K562 (cell line): ENCODE results near the gene CCDC9. TPM values are rescaled to one million over a fixed set of nuclear protein-coding genes. Genes with fewer than 3 reads are reported as not detected.

Source experiments
- BHLHE40 ChIP-seq: IDR thresholded peaks from 2 replicates; pipeline ENCODE4 v1.6.1; 2011; ENCODE audit warnings: low read length, improper control_type of control experiment
- EP300 ChIP-seq: IDR thresholded peaks from 2 replicates; pipeline ENCODE4 v1.6.1; 2012; ENCODE audit warnings: low read length, improper control_type of control experiment
- GABPA ChIP-seq: fragments of 200-800 bp; sonication (Bioruptor generic); conservative IDR thresholded peaks from 2 replicates; pipeline ENCODE4 v1.6.1; 2016; ENCODE audit warnings: low read depth, missing genetic modification characterization, missing compliant biosample characterization
- GATAD2B ChIP-seq: fragments of 450-650 bp; IDR thresholded peaks from 2 replicates; pipeline ENCODE4 v1.6.1; 2017; ENCODE audit warnings: mild to moderate bottlenecking, borderline replicate concordance
- MTA3 ChIP-seq: fragments of 450-650 bp; formaldehyde crosslinking; IDR thresholded peaks from 2 replicates; pipeline ENCODE4 v1.6.1; 2017; ENCODE audit warnings: mild to moderate bottlenecking, borderline replicate concordance
- PHTF2 ChIP-seq: fragments of 250-450 bp; sonication (Bioruptor Pico); IDR thresholded peaks from 2 replicates; pipeline ENCODE4 v1.5.0; 2021; ENCODE audit warnings: mild to moderate bottlenecking
- SAFB ChIP-seq: fragments of 200-400 bp; formaldehyde crosslinking; IDR thresholded peaks from 2 replicates; pipeline ENCODE4 v1.6.1; 2017; ENCODE audit warnings: low read depth, low read length, borderline replicate concordance
- TAL1 ChIP-seq: fragments of 450-650 bp; IDR thresholded peaks from 2 replicates; pipeline ENCODE4 v1.6.1; 2016; ENCODE audit warnings: mild to moderate bottlenecking
- ZNF347 ChIP-seq: fragments of 450-650 bp; formaldehyde crosslinking; IDR thresholded peaks from 2 replicates; pipeline ENCODE4 v1.4.0; 2020; ENCODE audit warnings: low read depth, mild to moderate bottlenecking, moderate library complexity
- ZNF764 ChIP-seq: fragments of 250-450 bp; sonication (Bioruptor Pico); IDR thresholded peaks from 2 replicates; pipeline ENCODE4 v1.4.0; 2020; ENCODE audit warnings: low read depth, mild to moderate bottlenecking, moderate library complexity
- polyA plus RNA-seq, 8 experiments: library from polyadenylated mRNA; depleted of rRNA in 4 of 8; stranded (reverse) in 5 of 8; unstranded in 3 of 8; fragments of >200 nt; fragmentation: Nextera tagmentation in 2 of 8; fragmentation: Illumina TruSeq in 1 of 8; extraction: Ambion mirVana in 2 of 8; extraction: Trizol in 1 of 8; gene quantifications; 2 replicates each; pipeline versions ENCODE4 v1.2.1 to v1.2.3, GENCODE V29; 2011 to 2014; ENCODE audit warnings: inconsistent platforms in 1 of 8, missing spikeins in 1 of 8
- total RNA-seq, 7 experiments: library from RNA; depleted of rRNA in 6 of 7; stranded (reverse); fragments of >200 nt in 6 of 7; fragmentation: Illumina TruSeq in 2 of 7; extraction: Trizol in 2 of 7; gene quantifications; 2 replicates each; pipeline versions ENCODE4 v1.2.1 to v1.2.3, GENCODE V29; 2011 to 2021; ENCODE audit warnings: low replicate concordance in 1 of 7
- TF ChIP-seq, protein P1 (sequence below): fragments of 250-450 bp; sonication (Bioruptor Pico); IDR thresholded peaks from 2 replicates; pipeline ENCODE4 v1.5.1; 2021; ENCODE audit warnings: mild to moderate bottlenecking
- TF ChIP-seq, protein P2 (sequence below): IDR thresholded peaks from 2 replicates; pipeline ENCODE4 v1.6.1; 2011; ENCODE audit warnings: borderline replicate concordance, low read depth, mild to moderate bottlenecking, moderate library complexity, low read length; ENCODE audit not compliant: insufficient read depth, poor library complexity, severe bottlenecking
- TF ChIP-seq, protein P3 (sequence below): sonication (generic); IDR thresholded peaks from 2 replicates; pipeline ENCODE4 v1.6.1; 2016
- TF ChIP-seq, protein P4 (sequence below), 2 experiments: fragments of 450-650 bp; IDR thresholded peaks; 2 replicates each; pipeline ENCODE4 v1.6.1; 2016; ENCODE audit warnings: mild to moderate bottlenecking in 2 of 2, borderline replicate concordance in 1 of 2, low read depth in 1 of 2, moderate library complexity in 1 of 2

Gene CCDC9
- total and polyA plus RNA-seq, 9 of the 15 experiments (the other 6 are each of a cell fraction or from before 2014, with no cell fraction given): 0.23 to 38.6 (median 8.4) TPM

DNA sequence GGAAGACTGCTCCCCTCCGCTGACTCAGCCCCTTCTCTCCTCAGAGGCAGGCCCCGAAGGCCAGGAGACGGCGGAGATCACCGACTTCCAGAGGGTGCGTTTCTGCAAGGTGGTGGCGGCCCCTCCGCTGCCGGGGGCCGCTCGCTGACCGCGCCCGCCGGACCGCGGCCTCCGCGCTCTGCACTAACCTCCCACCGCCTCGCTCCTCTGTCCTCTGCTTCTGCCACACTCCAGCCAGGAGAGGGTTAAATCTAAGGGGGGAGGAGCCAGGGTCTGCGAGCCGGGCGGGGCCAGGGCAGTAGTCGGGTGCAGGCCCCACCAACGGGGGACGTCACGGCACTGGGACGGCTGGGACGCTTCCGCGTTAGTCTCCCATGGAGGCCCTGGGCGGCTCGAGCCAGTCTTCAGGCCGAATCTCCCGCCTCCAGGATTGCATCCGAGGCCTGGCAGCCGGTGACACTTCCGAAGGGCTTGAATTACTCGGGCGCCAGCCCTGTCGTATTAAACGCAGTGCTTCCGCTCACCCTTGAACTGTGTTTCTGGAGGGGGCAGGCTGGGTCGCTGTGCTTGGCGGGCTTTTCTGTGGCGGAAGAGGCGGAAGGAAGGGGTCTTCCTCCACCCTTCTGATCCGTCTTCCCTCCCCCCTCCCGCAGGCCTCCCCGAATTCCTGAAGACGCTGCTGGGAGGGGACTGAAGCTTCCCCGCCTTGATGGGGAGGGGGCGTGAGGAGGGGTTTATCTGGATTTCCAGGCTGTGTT is 17.2 kb downstream of the CCDC9 start (continued):
- TF ChIP-seq, protein P1, sequence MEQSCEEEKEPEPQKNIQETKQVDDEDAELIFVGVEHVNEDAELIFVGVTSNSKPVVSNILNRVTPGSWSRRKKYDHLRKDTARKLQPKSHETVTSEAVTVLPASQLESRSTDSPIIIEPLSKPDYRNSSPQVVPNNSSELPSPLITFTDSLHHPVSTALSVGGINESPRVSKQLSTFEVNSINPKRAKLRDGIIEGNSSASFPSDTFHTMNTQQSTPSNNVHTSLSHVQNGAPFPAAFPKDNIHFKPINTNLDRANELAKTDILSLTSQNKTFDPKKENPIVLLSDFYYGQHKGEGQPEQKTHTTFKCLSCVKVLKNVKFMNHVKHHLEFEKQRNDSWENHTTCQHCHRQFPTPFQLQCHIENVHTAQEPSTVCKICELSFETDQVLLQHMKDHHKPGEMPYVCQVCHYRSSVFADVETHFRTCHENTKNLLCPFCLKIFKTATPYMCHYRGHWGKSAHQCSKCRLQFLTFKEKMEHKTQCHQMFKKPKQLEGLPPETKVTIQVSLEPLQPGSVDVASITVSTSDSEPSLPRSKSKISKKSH (CRISPR knock-in tag): no peak
- TF ChIP-seq ZNF347 (CRISPR knock-in tag) (no peak), ZNF764 (CRISPR knock-in tag) (0 out of 2 replicates have a peak, but pooled peaks have one; percentile 17), MTA3 (peak; percentile 80), EP300 (peak; percentile 3; the same call in 1 of the 2 replicates), PHTF2 (CRISPR knock-in tag) (no peak), GABPA (no peak; the same call in 1 of the 2 replicates), TAL1 (no peak), BHLHE40 (peak; percentile 76), SAFB (no peak), GATAD2B (peak; percentile 75; the same call in 1 of the 2 replicates)
- TF ChIP-seq, protein P2, sequence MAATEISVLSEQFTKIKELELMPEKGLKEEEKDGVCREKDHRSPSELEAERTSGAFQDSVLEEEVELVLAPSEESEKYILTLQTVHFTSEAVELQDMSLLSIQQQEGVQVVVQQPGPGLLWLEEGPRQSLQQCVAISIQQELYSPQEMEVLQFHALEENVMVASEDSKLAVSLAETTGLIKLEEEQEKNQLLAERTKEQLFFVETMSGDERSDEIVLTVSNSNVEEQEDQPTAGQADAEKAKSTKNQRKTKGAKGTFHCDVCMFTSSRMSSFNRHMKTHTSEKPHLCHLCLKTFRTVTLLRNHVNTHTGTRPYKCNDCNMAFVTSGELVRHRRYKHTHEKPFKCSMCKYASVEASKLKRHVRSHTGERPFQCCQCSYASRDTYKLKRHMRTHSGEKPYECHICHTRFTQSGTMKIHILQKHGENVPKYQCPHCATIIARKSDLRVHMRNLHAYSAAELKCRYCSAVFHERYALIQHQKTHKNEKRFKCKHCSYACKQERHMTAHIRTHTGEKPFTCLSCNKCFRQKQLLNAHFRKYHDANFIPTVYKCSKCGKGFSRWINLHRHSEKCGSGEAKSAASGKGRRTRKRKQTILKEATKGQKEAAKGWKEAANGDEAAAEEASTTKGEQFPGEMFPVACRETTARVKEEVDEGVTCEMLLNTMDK: no peak
- TF ChIP-seq, protein P3, sequence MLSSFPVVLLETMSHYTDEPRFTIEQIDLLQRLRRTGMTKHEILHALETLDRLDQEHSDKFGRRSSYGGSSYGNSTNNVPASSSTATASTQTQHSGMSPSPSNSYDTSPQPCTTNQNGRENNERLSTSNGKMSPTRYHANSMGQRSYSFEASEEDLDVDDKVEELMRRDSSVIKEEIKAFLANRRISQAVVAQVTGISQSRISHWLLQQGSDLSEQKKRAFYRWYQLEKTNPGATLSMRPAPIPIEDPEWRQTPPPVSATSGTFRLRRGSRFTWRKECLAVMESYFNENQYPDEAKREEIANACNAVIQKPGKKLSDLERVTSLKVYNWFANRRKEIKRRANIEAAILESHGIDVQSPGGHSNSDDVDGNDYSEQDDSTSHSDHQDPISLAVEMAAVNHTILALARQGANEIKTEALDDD: no peak; the same call in 1 of the 2 replicates
- TF ChIP-seq, protein P4, sequence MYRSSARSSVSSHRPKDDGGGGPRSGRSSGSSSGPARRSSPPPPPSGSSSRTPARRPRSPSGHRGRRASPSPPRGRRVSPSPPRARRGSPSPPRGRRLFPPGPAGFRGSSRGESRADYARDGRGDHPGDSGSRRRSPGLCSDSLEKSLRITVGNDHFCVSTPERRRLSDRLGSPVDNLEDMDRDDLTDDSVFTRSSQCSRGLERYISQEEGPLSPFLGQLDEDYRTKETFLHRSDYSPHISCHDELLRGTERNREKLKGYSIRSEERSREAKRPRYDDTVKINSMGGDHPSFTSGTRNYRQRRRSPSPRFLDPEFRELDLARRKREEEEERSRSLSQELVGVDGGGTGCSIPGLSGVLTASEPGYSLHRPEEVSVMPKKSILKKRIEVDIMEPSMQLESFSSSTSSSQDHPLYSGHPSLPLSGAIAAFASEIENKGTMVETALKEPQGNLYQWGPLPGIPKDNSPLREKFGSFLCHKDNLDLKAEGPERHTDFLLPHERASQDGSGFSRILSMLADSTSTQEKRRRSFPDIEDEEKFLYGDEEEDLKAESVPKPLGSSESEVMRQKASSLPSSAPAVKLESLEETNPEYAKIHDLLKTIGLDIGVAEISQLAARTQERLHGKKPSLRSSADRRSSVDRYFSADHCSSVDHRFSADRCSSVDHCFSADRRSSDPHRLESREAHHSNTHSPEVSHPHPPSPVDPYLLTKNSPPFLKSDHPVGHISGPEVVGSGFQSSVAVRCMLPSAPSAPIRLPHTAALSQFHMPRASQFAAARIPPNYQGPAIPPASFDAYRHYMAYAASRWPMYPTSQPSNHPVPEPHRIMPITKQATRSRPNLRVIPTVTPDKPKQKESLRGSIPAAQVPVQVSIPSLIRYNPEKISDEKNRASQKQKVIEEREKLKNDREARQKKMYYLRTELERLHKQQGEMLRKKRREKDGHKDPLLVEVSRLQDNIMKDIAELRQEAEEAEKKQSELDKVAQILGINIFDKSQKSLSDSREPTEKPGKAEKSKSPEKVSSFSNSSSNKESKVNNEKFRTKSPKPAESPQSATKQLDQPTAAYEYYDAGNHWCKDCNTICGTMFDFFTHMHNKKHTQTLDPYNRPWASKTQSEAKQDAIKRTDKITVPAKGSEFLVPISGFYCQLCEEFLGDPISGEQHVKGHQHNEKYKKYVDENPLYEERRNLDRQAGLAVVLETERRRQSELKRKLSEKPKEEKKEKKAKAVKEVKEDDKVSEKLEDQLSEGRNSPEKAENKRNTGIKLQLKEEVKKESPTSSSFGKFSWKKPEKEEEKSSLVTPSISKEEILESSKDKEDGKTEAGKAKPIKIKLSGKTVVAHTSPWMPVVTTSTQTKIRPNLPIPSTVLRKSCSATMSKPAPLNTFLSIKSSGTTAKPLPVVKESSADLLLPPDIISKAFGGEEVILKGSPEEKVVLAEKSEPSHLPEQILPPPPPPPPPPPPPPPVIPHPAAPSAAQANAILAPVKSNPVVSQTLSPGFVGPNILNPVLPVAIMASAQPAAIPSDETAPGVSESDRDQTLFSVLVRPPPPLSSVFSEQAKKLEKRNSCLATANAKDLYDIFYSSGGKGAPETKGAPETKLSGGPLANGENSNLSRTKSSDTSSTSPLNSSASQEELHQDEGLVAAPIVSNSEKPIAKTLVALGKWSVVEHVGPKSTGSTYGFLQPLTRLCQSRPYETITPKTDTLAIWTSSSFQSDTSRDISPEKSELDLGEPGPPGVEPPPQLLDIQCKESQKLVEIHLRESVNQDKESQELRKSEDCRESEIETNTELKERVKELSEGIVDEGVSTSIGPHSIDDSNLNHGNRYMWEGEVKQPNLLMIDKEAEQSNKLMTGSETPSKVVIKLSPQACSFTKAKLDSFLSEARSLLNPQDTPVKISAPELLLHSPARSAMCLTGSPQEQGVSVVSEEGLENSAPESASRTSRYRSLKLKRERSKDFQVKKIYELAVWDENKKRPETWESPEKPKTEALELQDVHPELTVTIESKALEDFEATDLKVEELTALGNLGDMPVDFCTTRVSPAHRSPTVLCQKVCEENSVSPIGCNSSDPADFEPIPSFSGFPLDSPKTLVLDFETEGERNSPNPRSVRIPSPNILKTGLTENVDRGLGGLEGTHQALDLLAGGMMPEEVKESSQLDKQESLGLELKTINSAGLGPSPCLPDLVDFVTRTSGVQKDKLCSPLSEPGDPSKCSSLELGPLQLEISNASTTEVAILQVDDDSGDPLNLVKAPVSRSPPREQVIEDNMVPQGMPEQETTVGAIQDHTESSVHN (IDR thresholded peaks at IDR 0.05; ENCODE audit: borderline replicate concordance in 1 of 2, low read depth in 1 of 2): no peak; a peak in 1 of 4 replicates
